GM18502 (cell line): ENCODE measurements around the gene CDC6.
"Not testable (repeated sequence)": the region's sequence is repeated elsewhere in the genome, so short reads cannot be mapped to it uniquely, and the experiment has no call there.

Experiments
- ATAC-seq: cut with Tn5 transposase; IDR thresholded peaks from one replicate; pipeline ENCODE4 v1.9.1; 2021; ENCODE audit warnings: mild to moderate bottlenecking; ENCODE audit not compliant: unreplicated experiment, poor library complexity

CDC6 gene

GRCh38 chr17:40284085-40284713, 3.5 kb upstream of the CDC6 start:
- no peak for ATAC-seq

- no peak for ATAC-seq
These were observed 1.2 kb upstream of the CDC6 start for GRCh38 chr17:40286473-40286872.

GRCh38 chr17:40287159-40287493, 553 bp upstream of the CDC6 start:
- no peak for ATAC-seq

- ATAC-seq: no peak
These were observed 3.1 kb downstream of the CDC6 start for GRCh38 chr17:40290629-40291280.

GRCh38 chr17:40291281-40291664, 3.6 kb downstream of the CDC6 start:
- no peak for ATAC-seq

GRCh38 chr17:40293363-40293762, 5.7 kb downstream of the CDC6 start:
- ATAC-seq: no peak

- ATAC-seq: no peak
These were observed 8.1 kb downstream of the CDC6 start for GRCh38 chr17:40295488-40296436.

GRCh38 chr17:40297511-40297910, 9.8 kb downstream of the CDC6 start:
- no peak for ATAC-seq

- no peak for ATAC-seq
These were observed 11.0 kb downstream of the CDC6 start for GRCh38 chr17:40298726-40299125.

GRCh38 chr17:40299159-40299757, 11.6 kb downstream of the CDC6 start:
- not testable (repeated sequence) for ATAC-seq

GRCh38 chr17:40301315-40301714, 13.6 kb downstream of the CDC6 start:
- no peak for ATAC-seq

GRCh38 chr17:40303009-40303657, 15.5 kb downstream of the CDC6 start:
- no peak for ATAC-seq

GRCh38 chr17:40303708-40304551, 16.3 kb downstream of the CDC6 start:
- ATAC-seq: no peak

GRCh38 chr17:40304552-40304863, 16.8 kb downstream of the CDC6 start:
- not testable (repeated sequence) for ATAC-seq

- not testable (repeated sequence) for ATAC-seq
These were observed 17.2 kb downstream of the CDC6 start for GRCh38 chr17:40304866-40305265.

- ATAC-seq: no peak
These were observed 18.7 kb downstream of the CDC6 start for GRCh38 chr17:40306395-40306794.

- no peak for ATAC-seq
These were observed 19.5 kb downstream of the CDC6 start for GRCh38 chr17:40307001-40307730.

- ATAC-seq: no peak
These were observed 20.1 kb downstream of the CDC6 start for GRCh38 chr17:40307740-40308239.
